HepG2 (cell line): Measurements from ENCODE around the gene TMCC1. TPM values are rescaled to one million over a fixed set of nuclear protein-coding genes. Genes with fewer than 3 reads are reported as not detected.

Experiments
- CCDC6 ChIP-seq: sonication (generic); formaldehyde crosslinking; IDR thresholded peaks from 2 replicates; pipeline ENCODE4 v1.8.1; 2022; ENCODE audit warnings: mild to moderate bottlenecking, missing genetic modification reagents, moderate library complexity
- MAFF ChIP-seq: IDR thresholded peaks from 2 replicates; pipeline ENCODE4 v1.6.1; 2011; ENCODE audit warnings: low read depth, low read length, improper control_type of control experiment
- MAFK ChIP-seq, 2 experiments: IDR thresholded peaks in 1 of 2; conservative IDR thresholded peaks in 1 of 2; 2 replicates each; pipeline ENCODE4 v1.6.1; 2011; ENCODE audit warnings: improper control_type of control experiment in 2 of 2, low read length in 2 of 2
- NR2F2 ChIP-seq: IDR thresholded peaks from 2 replicates; pipeline ENCODE4 v1.6.1; 2012; ENCODE audit warnings: low read depth, inconsistent platforms, borderline replicate concordance
- PCBP1 ChIP-seq: fragments of 200-400 bp; formaldehyde crosslinking; IDR thresholded peaks from 2 replicates; pipeline ENCODE4 v1.6.1; 2017; ENCODE audit warnings: mild to moderate bottlenecking, low read depth, low read length, borderline replicate concordance
- RAD51 ChIP-seq: fragments of 450-650 bp; IDR thresholded peaks from 2 replicates; pipeline ENCODE4 v1.6.1; 2016; ENCODE audit warnings: borderline replicate concordance
- REL ChIP-seq: sonication (generic); formaldehyde crosslinking; conservative IDR thresholded peaks from 2 replicates; pipeline ENCODE4 v1.8.0; 2022; ENCODE audit warnings: mild to moderate bottlenecking, missing genetic modification reagents, moderate library complexity
- REPIN1 ChIP-seq: sonication (generic); formaldehyde crosslinking; IDR thresholded peaks from 2 replicates; pipeline ENCODE4 v1.8.0; 2022; ENCODE audit warnings: missing genetic modification reagents, low read depth, mild to moderate bottlenecking, borderline replicate concordance
- SAP130 ChIP-seq: IDR thresholded peaks from 2 replicates; pipeline ENCODE4 v1.6.1; 2016; ENCODE audit warnings: low read depth
- TEAD3 ChIP-seq: optimal IDR thresholded peaks from 2 replicates; pipeline ENCODE3; 2016; ENCODE audit warnings: borderline replicate concordance
- ZNF232 ChIP-seq: sonication (generic); formaldehyde crosslinking; IDR thresholded peaks from 2 replicates; pipeline ENCODE4 v1.4.0; 2020; ENCODE audit warnings: missing genetic modification reagents, borderline replicate concordance
- ZNF235 ChIP-seq: sonication (generic); formaldehyde crosslinking; IDR thresholded peaks from 2 replicates; pipeline ENCODE4 v1.8.1; 2023; ENCODE audit warnings: mild to moderate bottlenecking, missing genetic modification reagents, borderline replicate concordance
- ZNF557 ChIP-seq: sonication (generic); formaldehyde crosslinking; IDR thresholded peaks from 2 replicates; pipeline ENCODE4 v1.4.0; 2020; ENCODE audit warnings: missing genetic modification reagents
- polyA plus RNA-seq, 8 experiments: library from polyadenylated mRNA; depleted of rRNA in 3 of 8; stranded (reverse) in 7 of 8; unstranded in 1 of 8; fragments of >200 nt; fragmentation: Illumina TruSeq in 4 of 8; extraction: Trizol in 4 of 8; gene quantifications; 2 replicates each; pipeline versions ENCODE4 v1.2.1 to v1.2.3, GENCODE V29; 2011 to 2016; ENCODE audit warnings: low read depth in 4 of 8, missing spikeins in 1 of 8, mixed read lengths in 1 of 8; ENCODE audit not compliant: insufficient read depth in 1 of 8
- total RNA-seq, 5 experiments: library from RNA; depleted of rRNA; stranded (reverse); fragments of >200 nt; fragmentation: Illumina TruSeq; extraction: Trizol; gene quantifications; 2 replicates each; pipeline ENCODE4 v1.2.3, GENCODE V29; 2016; ENCODE audit warnings: low read depth in 1 of 5
- TF ChIP-seq, protein P1 (sequence below): sonication (generic); formaldehyde crosslinking; IDR thresholded peaks from 2 replicates; pipeline ENCODE4 v1.5.1; 2020; ENCODE audit warnings: mild to moderate bottlenecking, missing genetic modification reagents, moderate library complexity
- TF ChIP-seq, protein P2 (sequence below), 2 experiments: sonication (generic) in 1 of 2; formaldehyde crosslinking in 1 of 2; IDR thresholded peaks; 2 replicates each; pipeline versions ENCODE4 v1.4.0 to v1.6.1; 2016 to 2020; ENCODE audit warnings: borderline replicate concordance in 1 of 2, low read depth in 1 of 2, mild to moderate bottlenecking in 1 of 2, missing genetic modification reagents in 1 of 2
- TF ChIP-seq, protein P3 (sequence below): sonication (generic); formaldehyde crosslinking; IDR thresholded peaks from 2 replicates; pipeline ENCODE4 v1.5.0; 2020; ENCODE audit warnings: missing genetic modification reagents
- TF ChIP-seq, protein P4 (sequence below): sonication (generic); formaldehyde crosslinking; IDR thresholded peaks from 2 replicates; pipeline ENCODE4 v1.4.0; 2020; ENCODE audit warnings: low read depth, mild to moderate bottlenecking, missing genetic modification reagents

TMCC1 gene
- total and polyA plus RNA-seq, 2 of the 13 experiments (the other 11 are each of a cell fraction or from before 2014, with no cell fraction given) = 12.1 to 264 TPM

DNA sequence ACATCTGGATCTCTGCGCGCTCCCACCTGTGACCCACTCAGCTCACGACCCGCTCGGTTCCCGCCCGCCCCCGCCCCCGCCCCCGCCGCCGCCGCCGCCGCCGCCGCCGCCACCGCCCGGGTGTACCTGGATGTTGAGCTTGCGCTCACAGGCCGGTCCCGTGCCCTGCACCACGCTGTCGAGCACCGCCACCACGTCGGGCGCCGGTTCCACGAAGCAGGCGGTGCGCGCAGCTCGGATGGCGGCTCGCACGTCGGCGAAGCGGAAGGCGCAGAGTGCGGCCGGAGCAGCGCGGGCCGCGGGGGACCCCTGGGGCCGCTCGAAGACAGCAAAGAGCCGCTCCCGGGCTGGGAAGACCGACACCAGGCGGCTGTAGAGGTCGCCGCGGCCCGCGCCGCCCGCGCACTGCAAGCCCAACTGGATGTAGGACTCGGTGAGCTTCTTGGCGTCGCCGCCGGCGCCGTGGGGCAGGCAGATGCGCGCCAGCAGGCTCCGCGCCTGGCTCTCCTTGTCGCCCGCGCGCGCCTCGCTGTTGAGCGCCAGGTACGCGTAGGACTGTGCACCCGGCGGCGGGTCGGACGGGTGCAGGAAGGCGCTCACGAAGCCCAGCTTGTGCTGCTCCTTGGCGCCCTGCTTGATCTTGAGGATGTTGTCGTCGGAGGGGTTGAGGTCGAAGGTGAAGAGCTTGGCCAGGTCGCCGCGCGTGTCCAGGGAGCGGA, 288.1 kb downstream of the TMCC1 start (continued):
- TF ChIP-seq, protein P1, sequence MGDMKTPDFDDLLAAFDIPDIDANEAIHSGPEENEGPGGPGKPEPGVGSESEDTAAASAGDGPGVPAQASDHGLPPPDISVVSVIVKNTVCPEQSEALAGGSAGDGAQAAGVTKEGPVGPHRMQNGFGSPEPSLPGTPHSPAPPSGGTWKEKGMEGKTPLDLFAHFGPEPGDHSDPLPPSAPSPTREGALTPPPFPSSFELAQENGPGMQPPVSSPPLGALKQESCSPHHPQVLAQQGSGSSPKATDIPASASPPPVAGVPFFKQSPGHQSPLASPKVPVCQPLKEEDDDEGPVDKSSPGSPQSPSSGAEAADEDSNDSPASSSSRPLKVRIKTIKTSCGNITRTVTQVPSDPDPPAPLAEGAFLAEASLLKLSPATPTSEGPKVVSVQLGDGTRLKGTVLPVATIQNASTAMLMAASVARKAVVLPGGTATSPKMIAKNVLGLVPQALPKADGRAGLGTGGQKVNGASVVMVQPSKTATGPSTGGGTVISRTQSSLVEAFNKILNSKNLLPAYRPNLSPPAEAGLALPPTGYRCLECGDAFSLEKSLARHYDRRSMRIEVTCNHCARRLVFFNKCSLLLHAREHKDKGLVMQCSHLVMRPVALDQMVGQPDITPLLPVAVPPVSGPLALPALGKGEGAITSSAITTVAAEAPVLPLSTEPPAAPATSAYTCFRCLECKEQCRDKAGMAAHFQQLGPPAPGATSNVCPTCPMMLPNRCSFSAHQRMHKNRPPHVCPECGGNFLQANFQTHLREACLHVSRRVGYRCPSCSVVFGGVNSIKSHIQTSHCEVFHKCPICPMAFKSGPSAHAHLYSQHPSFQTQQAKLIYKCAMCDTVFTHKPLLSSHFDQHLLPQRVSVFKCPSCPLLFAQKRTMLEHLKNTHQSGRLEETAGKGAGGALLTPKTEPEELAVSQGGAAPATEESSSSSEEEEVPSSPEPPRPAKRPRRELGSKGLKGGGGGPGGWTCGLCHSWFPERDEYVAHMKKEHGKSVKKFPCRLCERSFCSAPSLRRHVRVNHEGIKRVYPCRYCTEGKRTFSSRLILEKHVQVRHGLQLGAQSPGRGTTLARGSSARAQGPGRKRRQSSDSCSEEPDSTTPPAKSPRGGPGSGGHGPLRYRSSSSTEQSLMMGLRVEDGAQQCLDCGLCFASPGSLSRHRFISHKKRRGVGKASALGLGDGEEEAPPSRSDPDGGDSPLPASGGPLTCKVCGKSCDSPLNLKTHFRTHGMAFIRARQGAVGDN (CRISPR knock-in tag) = peak; percentile 94; the same call in 1 of the 2 replicates
- TF ChIP-seq, protein P2, sequence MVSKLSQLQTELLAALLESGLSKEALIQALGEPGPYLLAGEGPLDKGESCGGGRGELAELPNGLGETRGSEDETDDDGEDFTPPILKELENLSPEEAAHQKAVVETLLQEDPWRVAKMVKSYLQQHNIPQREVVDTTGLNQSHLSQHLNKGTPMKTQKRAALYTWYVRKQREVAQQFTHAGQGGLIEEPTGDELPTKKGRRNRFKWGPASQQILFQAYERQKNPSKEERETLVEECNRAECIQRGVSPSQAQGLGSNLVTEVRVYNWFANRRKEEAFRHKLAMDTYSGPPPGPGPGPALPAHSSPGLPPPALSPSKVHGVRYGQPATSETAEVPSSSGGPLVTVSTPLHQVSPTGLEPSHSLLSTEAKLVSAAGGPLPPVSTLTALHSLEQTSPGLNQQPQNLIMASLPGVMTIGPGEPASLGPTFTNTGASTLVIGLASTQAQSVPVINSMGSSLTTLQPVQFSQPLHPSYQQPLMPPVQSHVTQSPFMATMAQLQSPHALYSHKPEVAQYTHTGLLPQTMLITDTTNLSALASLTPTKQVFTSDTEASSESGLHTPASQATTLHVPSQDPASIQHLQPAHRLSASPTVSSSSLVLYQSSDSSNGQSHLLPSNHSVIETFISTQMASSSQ (IDR thresholded peaks at IDR 0.05; ENCODE audit: low read depth) = no peak
- TF ChIP-seq, protein P2 (CRISPR knock-in tag; IDR thresholded peaks at IDR 0.05; ENCODE audit: borderline replicate concordance) = no peak
- TF ChIP-seq MAFF = no peak
- TF ChIP-seq CCDC6 = peak; percentile 30; the same call in 1 of the 2 replicates
- TF ChIP-seq, protein P3, sequence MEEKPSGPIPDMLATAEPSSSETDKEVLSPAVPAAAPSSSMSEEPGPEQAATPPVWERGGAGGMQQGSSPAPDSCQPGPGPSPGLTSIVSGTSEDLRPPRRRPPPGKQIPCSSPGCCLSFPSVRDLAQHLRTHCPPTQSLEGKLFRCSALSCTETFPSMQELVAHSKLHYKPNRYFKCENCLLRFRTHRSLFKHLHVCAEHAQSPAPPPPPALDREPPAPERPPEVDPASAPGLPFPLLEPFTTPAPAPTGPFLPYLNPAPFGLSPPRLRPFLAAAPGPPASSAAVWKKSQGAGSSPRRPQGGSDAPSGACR (CRISPR knock-in tag) = peak; percentile 47; the same call in 1 of the 2 replicates
- TF ChIP-seq ZNF235 (CRISPR knock-in tag) = 0 out of 2 replicates have a peak, but pooled peaks have one; percentile 27
- 0 out of 2 replicates have a peak, but pooled peaks have one; percentile 27 for TF ChIP-seq ZNF557 (CRISPR knock-in tag)
- no peak for TF ChIP-seq NR2F2
- no peak for TF ChIP-seq MAFK (conservative IDR thresholded peaks at IDR 0.05 in 1 of 2, IDR thresholded peaks at IDR 0.05 in 1 of 2; ENCODE audit: low read length in 2 of 2)
- TF ChIP-seq PCBP1 = no peak
- TF ChIP-seq, protein P4, sequence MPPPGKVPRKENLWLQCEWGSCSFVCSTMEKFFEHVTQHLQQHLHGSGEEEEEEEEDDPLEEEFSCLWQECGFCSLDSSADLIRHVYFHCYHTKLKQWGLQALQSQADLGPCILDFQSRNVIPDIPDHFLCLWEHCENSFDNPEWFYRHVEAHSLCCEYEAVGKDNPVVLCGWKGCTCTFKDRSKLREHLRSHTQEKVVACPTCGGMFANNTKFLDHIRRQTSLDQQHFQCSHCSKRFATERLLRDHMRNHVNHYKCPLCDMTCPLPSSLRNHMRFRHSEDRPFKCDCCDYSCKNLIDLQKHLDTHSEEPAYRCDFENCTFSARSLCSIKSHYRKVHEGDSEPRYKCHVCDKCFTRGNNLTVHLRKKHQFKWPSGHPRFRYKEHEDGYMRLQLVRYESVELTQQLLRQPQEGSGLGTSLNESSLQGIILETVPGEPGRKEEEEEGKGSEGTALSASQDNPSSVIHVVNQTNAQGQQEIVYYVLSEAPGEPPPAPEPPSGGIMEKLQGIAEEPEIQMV (CRISPR knock-in tag) = no peak
- TF ChIP-seq REPIN1 (CRISPR knock-in tag) = peak; percentile 37; the same call in 1 of the 2 replicates
- TF ChIP-seq SAP130 (CRISPR knock-in tag) = peak; percentile 17
- TF ChIP-seq ZNF232 (CRISPR knock-in tag) = 0 out of 2 replicates have a peak, but pooled peaks have one; percentile 55
- TF ChIP-seq RAD51 = no peak
- peak; percentile 17 for TF ChIP-seq TEAD3
- TF ChIP-seq REL = 0 out of 2 replicates have a peak, but pooled peaks have one; percentile 4
